Measurements from ENCODE around the gene PRIMA1. TPM values are rescaled to one million over a fixed set of nuclear protein-coding genes. Genes with fewer than 3 reads are reported as not detected.

PRIMA1 gene
- total RNA-seq, 1 experiment from 2014 or later: 0.26 TPM

GRCh38 chr14:93784878-93785277 lies 3.4 kb downstream of the PRIMA1 start:
- Histone ChIP-seq H3K36me3 (ENCODE audit: control insufficient read depth, insufficient read depth, low read length) (no peaks in the 10 kb centered on the region), H3K4me1 (ENCODE audit: control insufficient read depth, insufficient read depth, low read length) (no peaks in the 10 kb centered on the region), H3K27ac (ENCODE audit: low read length) (no peak overlapping the region), H3K27me3 (ENCODE audit: control insufficient read depth, insufficient read depth, low read length) (no peaks in the 10 kb centered on the region), H3K4me3 (ENCODE audit: low read depth in 2 of 2, low read length in 2 of 2) (no peak overlapping the region), H3K9me3 (ENCODE audit: control insufficient read depth, insufficient read depth, low read depth, low read length) (no peaks in the 10 kb centered on the region)
- DNase-seq (ENCODE audit: low read depth, low spot score): no peak
- no peak for TF ChIP-seq POLR2AphosphoS5 (IDR thresholded peaks at IDR 0.05; ENCODE audit: low read depth, low read length)
- no peak for TF ChIP-seq TCF7L2 (IDR thresholded peaks at IDR 0.05; ENCODE audit: low read depth, low read length)
- POLR2A ChIA-PET: no interaction called here
- no peak for ATAC-seq
- in situ Hi-C loops (cut with HindIII; ENCODE audit: low pct_unique_long_range_greater_than_20kb, low sequenced_read_pairs) (no loop called here), intact Hi-C loops (cut with micrococcal nuclease; ENCODE audit: unreplicated experiment) (loop anchor here (10.0 kb wide), 1 partner anchor 130 kb away; no protein-coding TSS in a partner anchor)
- CTCF ChIA-PET: no interaction called here
- no TSS peak for BruUV-seq (replicated peaks)

- DNase-seq (ENCODE audit: low read depth, low spot score): no peak
- in situ Hi-C loops (cut with HindIII; ENCODE audit: low pct_unique_long_range_greater_than_20kb, low sequenced_read_pairs): no loop called here
- no peaks in the 10 kb centered on the region for H3K9me3 ChIP-seq (ENCODE audit: control insufficient read depth, insufficient read depth, low read depth, low read length)
- no peaks in the 10 kb centered on the region for H3K27me3 ChIP-seq (ENCODE audit: control insufficient read depth, insufficient read depth, low read length)
- POLR2A ChIA-PET: no interaction called here
- CTCF ChIA-PET: no interaction called here
- no peak for ATAC-seq
- H3K27ac ChIP-seq (ENCODE audit: low read length): no peak overlapping the region
- BruUV-seq (replicated peaks): no TSS peak
- TF ChIP-seq TCF7L2 (IDR thresholded peaks at IDR 0.05; ENCODE audit: low read depth, low read length) (no peak), SIN3A (IDR thresholded peaks at IDR 0.05; ENCODE audit: borderline replicate concordance, insufficient read depth, low read depth, low read length) (no peak), REST (IDR thresholded peaks at IDR 0.05; ENCODE audit: insufficient read depth in 1 of 2, low read depth in 2 of 2, low read length in 1 of 2) (no peak), CTCF (IDR thresholded peaks at IDR 0.05) (no peak), POLR2AphosphoS5 (IDR thresholded peaks at IDR 0.05; ENCODE audit: low read depth, low read length) (no peak)
- H3K36me3 ChIP-seq (ENCODE audit: control insufficient read depth, insufficient read depth, low read length): no peaks in the 10 kb centered on the region
- H3K4me1 ChIP-seq (ENCODE audit: control insufficient read depth, insufficient read depth, low read length): no peaks in the 10 kb centered on the region
- intact Hi-C loops (cut with micrococcal nuclease; ENCODE audit: unreplicated experiment): loop anchor here (10.0 kb wide), 1 partner anchor 126 kb away; no protein-coding TSS in a partner anchor
- H3K4me3 ChIP-seq (ENCODE audit: low read depth in 2 of 2, low read length in 2 of 2): no peak overlapping the region
These were observed 7.4 kb downstream of the PRIMA1 start for GRCh38 chr14:93780813-93781400.

- Histone ChIP-seq H3K27me3 (ENCODE audit: control insufficient read depth, insufficient read depth, low read length) (no peaks in the 10 kb centered on the region), H3K9me3 (ENCODE audit: control insufficient read depth, insufficient read depth, low read depth, low read length) (no peaks in the 10 kb centered on the region), H3K27ac (ENCODE audit: low read length) (no peak overlapping the region), H3K4me3 (ENCODE audit: low read depth in 2 of 2, low read length in 2 of 2) (no peak overlapping the region), H3K4me1 (ENCODE audit: control insufficient read depth, insufficient read depth, low read length) (no peaks in the 10 kb centered on the region), H3K36me3 (ENCODE audit: control insufficient read depth, insufficient read depth, low read length) (no peaks in the 10 kb centered on the region)
- in situ Hi-C loops (cut with HindIII; ENCODE audit: low pct_unique_long_range_greater_than_20kb, low sequenced_read_pairs): no loop called here
- CTCF ChIA-PET: no interaction called here
- intact Hi-C loops (cut with micrococcal nuclease; ENCODE audit: unreplicated experiment): no loop called here
- no TSS peak for BruUV-seq (replicated peaks)
- POLR2A ChIA-PET: no interaction called here
- no peak for TF ChIP-seq REST (IDR thresholded peaks at IDR 0.05; ENCODE audit: insufficient read depth in 1 of 2, low read depth in 2 of 2, low read length in 1 of 2)
- no peak for TF ChIP-seq SIN3A (IDR thresholded peaks at IDR 0.05; ENCODE audit: borderline replicate concordance, insufficient read depth, low read depth, low read length)
- no peak for TF ChIP-seq CTCF (IDR thresholded peaks at IDR 0.05)
- no peak for TF ChIP-seq TCF7L2 (IDR thresholded peaks at IDR 0.05; ENCODE audit: low read depth, low read length)
- TF ChIP-seq POLR2AphosphoS5 (IDR thresholded peaks at IDR 0.05; ENCODE audit: low read depth, low read length): no peak
- DNase-seq (ENCODE audit: low read depth, low spot score) (no peak), ATAC-seq (no peak)
These were observed 9.2 kb downstream of the PRIMA1 start for GRCh38 chr14:93778856-93779629.

Data from Panc1 (cell line).